ENCODE results near the gene CIC.

The CIC gene

GRCh38 chr19:42244347-42245220 is 24.5 kb upstream of the CIC start:
- FAIRE-seq: peak; percentile 96

GRCh38 chr19:42245231-42245630 is 23.8 kb upstream of the CIC start:
- FAIRE-seq: no peak

- peak; percentile 83 for FAIRE-seq
Observed at GRCh38 chr19:42246143-42246921, 22.7 kb upstream of the CIC start.

GRCh38 chr19:42246922-42247639 is 22.0 kb upstream of the CIC start:
- FAIRE-seq: peak; percentile 77

GRCh38 chr19:42247640-42248199 is 21.3 kb upstream of the CIC start:
- FAIRE-seq: no peak

- no peak for FAIRE-seq
Observed at GRCh38 chr19:42248270-42249148, 20.5 kb upstream of the CIC start.

GRCh38 chr19:42249149-42249750 is 19.8 kb upstream of the CIC start:
- FAIRE-seq: no peak

GRCh38 chr19:42249769-42250168 is 19.3 kb upstream of the CIC start:
- no peak for FAIRE-seq

GRCh38 chr19:42250183-42250665 is 18.8 kb upstream of the CIC start:
- FAIRE-seq: no peak

- no peak for FAIRE-seq
Observed at GRCh38 chr19:42250666-42251531, 18.2 kb upstream of the CIC start.

GRCh38 chr19:42251572-42252358 is 17.3 kb upstream of the CIC start:
- FAIRE-seq: no peak

GRCh38 chr19:42252365-42253244 is 16.4 kb upstream of the CIC start:
- FAIRE-seq: no peak

- FAIRE-seq: no peak
Observed at GRCh38 chr19:42253245-42254088, 15.6 kb upstream of the CIC start.

- no peak for FAIRE-seq
Observed at GRCh38 chr19:42254089-42254849, 14.8 kb upstream of the CIC start.

GRCh38 chr19:42254850-42255765 is 13.9 kb upstream of the CIC start, which contains the start of gene ERF:
TSS of gene ERF (minus strand) at chr19:42255128. CDS start at chr19:42254999, 129 bp downstream.
- no peak for FAIRE-seq
